GM18867 (cell line): ENCODE measurements around the gene TTC9B.

Experiments
- ATAC-seq: cut with Tn5 transposase; IDR thresholded peaks from one replicate; pipeline ENCODE4 v1.9.1; 2021; ENCODE audit warnings: mild to moderate bottlenecking, moderate library complexity; ENCODE audit not compliant: unreplicated experiment

TTC9B gene

GRCh38 chr19:40217934-40218890 is at the start of gene TTC9B:
TTC9B (minus strand) TSS chr19:40218384; CDS start chr19:40218381, 3 bp downstream.
- no peak for ATAC-seq

GRCh38 chr19:40267601-40267997 is 49.4 kb upstream of the TTC9B start:
- ATAC-seq: no peak

- ATAC-seq: no peak
Measured at GRCh38 chr19:40266912-40267600, 48.9 kb upstream of the TTC9B start.

GRCh38 chr19:40266119-40266518 is 47.9 kb upstream of the TTC9B start:
- ATAC-seq: no peak

- no peak for ATAC-seq
Measured at GRCh38 chr19:40265763-40266099, 47.5 kb upstream of the TTC9B start.

GRCh38 chr19:40265055-40265762 is 47.0 kb upstream of the TTC9B start:
- ATAC-seq: no peak

GRCh38 chr19:40264314-40265054 is 46.3 kb upstream of the TTC9B start:
- no peak for ATAC-seq

GRCh38 chr19:40263440-40264313 is 45.5 kb upstream of the TTC9B start:
- no peak for ATAC-seq

- ATAC-seq: no peak
Measured at GRCh38 chr19:40262422-40262821, 44.2 kb upstream of the TTC9B start.

GRCh38 chr19:40261631-40262030 is 43.4 kb upstream of the TTC9B start:
- no peak for ATAC-seq

- no peak for ATAC-seq
Measured at GRCh38 chr19:40257096-40257517, 38.9 kb upstream of the TTC9B start.

GRCh38 chr19:40256512-40256911 is 38.3 kb upstream of the TTC9B start:
- no peak for ATAC-seq

GRCh38 chr19:40255619-40256166 is 37.5 kb upstream of the TTC9B start:
- no peak for ATAC-seq

- ATAC-seq: no peak
Measured at GRCh38 chr19:40254714-40255418, 36.7 kb upstream of the TTC9B start.

GRCh38 chr19:40253611-40254092 is 35.5 kb upstream of the TTC9B start:
- ATAC-seq: no peak

- no peak for ATAC-seq
Measured at GRCh38 chr19:40252395-40252794, 34.2 kb upstream of the TTC9B start.

- ATAC-seq: no peak
Measured at GRCh38 chr19:40251991-40252390, 33.8 kb upstream of the TTC9B start.

- ATAC-seq: no peak
Measured at GRCh38 chr19:40251244-40251643, 33.1 kb upstream of the TTC9B start.

GRCh38 chr19:40249781-40250180 is 31.6 kb upstream of the TTC9B start:
- no peak for ATAC-seq
